ENCODE measurements around the gene DTWD1. TPM values are rescaled to one million over a fixed set of nuclear protein-coding genes. Genes with fewer than 3 reads are reported as not detected.
"Not testable (repeated sequence)": the region's sequence is repeated elsewhere in the genome, so short reads cannot be mapped to it uniquely, and the experiment has no call there.

DTWD1 gene
- total RNA-seq, 1 donor from 2014 or later: 17.5 TPM

DNA sequence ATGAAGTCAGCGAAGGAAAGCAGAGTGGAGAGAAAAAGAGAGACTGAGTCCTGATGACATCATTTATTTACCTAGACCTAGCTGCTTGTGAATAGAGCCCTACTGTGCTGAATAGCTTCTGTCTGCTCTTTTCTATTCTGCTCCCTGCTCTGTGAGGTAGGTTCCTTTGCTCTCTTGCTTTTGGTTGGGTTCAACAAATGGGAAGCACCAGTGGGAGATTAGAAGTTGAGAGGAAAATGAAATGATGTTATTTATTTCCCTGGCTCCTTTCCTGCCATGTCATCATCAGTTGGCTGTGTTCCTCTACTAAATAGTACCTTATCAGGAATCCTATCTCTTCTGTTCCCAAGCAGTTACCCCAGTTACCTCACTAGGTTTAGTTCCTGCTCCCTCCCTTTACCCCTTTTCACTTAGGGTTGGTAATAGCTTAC lies 23.5 kb downstream of the DTWD1 start:
- intact Hi-C loops (cut with micrococcal nuclease): no loop called here

DNA sequence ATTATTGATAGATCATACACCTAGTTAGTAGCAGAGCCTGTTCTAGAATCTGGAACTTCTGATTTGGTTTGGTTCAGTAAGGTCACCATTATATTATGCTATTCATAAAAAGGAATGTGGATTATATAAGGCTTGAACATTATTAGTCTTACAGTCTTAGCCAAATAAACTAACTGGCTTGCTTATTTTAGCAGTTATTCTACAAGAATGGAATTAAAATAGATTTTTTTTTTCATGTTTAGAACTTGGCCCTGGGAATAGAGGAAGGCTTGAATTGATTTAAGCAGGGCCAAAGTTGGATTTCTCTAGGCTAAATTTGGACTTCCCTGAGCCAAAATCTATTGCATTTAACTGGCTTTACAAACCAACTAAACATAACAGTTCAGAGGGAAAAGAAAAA lies 24.4 kb downstream of the DTWD1 start:
- intact Hi-C loops (cut with micrococcal nuclease): no loop called here

DNA sequence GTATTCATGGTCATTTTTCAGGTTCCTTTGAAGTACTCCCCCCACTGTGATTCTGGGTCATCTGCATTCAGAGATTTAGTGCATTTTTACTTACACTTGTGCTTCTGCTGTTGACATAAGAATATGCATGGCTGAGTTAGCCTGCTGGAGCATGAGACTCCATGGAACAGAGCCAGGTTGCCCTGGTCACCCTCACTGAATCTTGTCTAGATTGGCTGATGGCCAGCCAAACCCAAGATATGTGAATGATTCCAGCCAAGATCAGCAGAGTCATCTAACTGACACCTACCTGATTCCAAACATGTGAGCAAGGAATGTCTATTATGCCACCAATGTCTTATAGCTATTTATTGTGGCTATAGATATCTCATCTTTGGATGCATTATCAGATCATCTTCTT lies 25.1 kb downstream of the DTWD1 start:
- intact Hi-C loops (cut with micrococcal nuclease): no loop called here

DNA sequence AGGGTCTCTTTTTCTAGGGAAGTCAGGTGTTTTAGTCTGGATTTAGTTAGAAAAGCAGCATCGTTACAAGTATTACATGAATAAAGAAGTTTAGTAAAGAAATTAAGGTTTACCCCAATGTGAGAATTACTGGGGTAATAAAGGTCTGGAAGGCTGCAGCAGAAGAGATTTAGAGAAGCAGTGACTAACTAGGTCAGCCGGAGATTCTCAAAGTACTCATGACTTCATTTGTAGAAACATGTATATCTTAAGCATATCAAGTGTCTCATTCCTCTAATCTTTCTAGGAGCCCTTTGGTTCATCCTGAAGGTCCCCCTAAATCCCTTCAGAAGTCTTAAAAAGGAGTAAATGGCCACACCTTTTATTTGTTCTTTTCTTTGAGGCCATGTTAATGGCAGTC lies 26.0 kb downstream of the DTWD1 start:
- intact Hi-C loops (cut with micrococcal nuclease): no loop called here

DNA sequence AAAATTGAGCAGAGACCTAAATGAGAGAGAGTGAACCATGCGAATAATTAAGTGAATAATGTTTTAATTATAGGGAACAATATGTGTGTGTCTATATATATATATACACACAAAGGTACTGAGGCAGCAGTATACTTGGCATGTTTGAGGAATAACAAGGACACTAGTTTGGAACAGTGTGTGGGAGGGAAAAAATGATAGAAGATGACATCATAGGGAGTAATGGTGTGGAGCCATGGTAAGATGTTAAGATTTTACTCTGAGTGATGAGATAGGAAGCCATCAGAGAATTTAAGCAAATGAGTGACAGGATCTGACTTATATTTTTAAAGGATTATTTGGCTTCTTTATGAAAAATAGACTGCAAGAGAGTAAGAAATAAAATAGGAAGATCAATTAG lies 29.1 kb downstream of the DTWD1 start:
- intact Hi-C loops (cut with micrococcal nuclease): no loop called here

DNA sequence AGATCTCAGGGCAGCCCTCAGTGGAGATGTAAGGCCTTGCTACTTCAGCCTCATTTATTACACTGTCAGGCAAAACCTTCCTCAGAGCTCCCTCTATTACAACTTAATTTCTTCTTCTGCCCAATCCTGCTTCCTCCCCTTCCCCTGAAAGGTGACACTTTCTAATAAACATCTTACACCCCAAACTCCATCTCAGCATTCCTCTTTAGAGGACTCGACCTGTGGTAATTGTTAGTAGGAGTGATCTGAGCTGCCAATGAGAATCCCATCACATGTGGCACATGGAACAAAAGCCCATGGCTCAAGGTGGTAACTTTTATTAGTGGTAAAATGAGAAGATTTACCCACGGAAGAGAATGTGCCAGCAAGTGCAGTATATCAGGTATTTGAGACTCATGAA lies 29.8 kb downstream of the DTWD1 start:
- intact Hi-C loops (cut with micrococcal nuclease): no loop called here

DNA sequence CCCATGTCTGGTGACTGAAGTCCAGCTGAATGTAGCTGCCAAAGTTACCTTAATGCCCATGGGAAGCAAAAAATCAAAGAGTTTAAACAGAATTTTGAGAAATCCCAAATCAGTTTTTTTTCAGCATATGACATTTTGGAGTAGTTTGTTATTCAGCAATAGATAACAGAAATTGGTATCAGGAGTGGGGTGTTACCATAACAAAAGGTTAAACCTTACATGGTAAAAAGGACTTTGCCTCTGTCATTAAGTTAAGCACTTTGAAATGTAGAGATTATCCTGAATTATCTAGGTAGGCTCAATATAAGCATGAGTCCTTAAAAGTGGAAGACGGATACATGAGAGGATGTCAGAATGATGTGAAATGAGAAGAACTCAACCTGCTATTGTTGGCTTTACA lies 32.1 kb downstream of the DTWD1 start:
- intact Hi-C loops (cut with micrococcal nuclease): no loop called here

DNA sequence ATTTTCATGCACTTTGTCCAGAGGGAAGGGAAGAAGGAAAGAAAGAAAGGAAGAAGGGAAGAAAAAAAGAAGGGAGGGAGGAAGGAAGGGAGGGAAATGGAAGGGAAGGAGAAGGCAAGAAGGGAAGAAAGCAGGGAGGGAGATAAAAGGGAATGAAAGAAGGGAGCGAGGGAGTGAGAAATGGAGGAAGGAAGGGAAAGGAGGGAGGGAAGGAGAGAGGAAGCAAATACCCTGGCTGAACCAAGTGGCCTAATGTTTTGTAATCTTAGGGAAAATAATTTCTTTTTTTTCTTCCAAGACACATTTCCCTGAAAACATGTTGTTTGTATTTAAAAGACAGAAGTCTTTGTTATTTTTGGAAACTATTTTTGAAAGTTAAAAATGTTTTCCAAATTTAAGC lies 35.9 kb downstream of the DTWD1 start:
- intact Hi-C loops (cut with micrococcal nuclease): no loop called here

DNA sequence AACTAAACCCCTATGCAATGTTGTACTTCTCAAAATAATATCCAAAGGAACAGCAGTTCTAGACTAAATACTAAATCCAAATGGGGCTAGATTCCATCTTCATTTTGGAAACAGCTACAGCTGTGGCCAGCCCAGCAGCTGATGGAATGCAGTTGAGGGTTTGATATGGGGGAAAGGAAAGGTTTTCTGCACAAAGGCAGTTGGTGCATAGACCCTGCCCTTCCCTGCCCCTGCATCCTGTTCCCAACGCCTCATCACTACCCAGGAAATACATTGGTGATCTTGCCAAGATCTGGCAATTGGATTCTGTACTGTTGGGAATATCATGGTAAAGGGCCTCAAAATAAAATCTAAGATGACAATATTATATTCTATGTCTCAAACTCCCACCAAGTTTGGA lies 43.9 kb downstream of the DTWD1 start:
- intact Hi-C loops (cut with micrococcal nuclease): no loop called here

DNA sequence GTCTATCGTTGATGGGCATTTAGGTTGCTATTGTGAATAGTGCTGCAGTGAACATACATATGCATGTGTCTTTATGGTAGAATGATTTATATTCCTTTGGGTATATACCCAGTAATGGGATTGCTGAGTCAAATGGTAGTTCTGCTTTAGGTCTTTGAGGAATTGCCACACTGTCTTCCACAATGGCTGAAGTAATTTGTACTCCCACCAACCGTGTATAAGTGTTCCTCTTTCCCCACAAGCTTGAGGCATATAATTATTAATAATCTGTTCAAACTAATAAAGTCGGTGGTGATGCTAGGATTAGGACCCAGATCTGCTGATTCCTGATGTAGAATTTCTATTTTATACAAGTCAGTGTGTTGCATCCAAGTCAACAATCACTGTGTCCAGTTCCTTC lies 45.6 kb downstream of the DTWD1 start:
- intact Hi-C loops (cut with micrococcal nuclease): not testable (repeated sequence)

DNA sequence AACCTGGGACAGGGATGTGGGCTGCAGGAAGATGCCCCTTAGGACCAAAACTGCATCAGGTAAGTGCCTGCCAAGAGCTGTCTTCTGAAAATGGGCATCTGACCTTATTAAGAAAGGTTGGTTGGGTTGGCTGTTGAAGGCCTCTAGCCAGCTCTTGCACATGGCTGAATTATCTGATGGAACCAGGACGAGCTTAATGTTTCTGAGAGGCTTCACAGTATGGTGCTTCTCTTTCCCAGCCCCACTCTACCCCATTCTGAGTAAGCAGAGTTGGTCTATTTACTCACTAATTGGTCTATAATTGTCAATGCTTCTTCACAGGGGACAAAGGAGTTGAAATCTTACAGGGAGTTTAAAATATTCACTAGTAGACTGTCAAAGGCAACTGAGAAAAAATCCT lies 48.4 kb downstream of the DTWD1 start:
- intact Hi-C loops (cut with micrococcal nuclease): no loop called here

DNA sequence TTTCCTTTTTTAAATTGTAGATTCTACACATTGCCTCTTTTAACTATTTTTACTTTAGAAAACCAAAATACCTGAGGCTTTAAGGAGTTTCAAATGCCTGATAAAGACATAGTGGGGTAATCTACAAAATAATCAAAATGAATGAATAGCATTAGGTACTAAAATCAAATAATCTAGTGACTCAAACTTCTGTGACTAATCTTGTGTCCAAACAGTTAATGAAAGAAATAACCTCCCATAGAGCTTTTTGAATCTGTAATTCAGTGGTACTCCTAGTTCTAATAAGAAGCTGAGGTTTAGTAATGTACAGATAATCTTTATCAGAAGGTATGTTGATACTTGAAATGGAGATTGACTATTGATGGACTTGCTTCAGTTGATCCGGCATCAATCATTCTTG lies 53.0 kb downstream of the DTWD1 start:
- intact Hi-C loops (cut with micrococcal nuclease): no loop called here

DNA sequence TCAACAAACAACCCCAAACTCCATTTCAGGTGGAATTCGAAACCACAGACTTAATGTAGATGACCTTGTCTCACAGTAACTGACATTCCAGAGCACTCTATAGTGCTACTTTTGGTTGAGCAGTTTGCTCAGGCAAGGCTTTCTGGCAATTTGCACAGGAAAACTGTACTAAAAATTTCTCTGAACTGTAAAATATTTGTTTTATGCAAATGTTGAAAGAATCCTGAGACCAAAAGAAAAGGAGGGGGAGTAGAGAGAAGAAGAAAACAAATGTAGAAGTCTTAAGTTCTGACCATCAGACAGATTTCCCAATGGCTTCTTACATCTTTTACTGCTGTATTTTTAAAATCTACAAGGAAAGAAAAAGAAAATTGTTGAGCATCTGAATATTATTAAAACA lies 53.5 kb downstream of the DTWD1 start:
- intact Hi-C loops (cut with micrococcal nuclease): no loop called here

DNA sequence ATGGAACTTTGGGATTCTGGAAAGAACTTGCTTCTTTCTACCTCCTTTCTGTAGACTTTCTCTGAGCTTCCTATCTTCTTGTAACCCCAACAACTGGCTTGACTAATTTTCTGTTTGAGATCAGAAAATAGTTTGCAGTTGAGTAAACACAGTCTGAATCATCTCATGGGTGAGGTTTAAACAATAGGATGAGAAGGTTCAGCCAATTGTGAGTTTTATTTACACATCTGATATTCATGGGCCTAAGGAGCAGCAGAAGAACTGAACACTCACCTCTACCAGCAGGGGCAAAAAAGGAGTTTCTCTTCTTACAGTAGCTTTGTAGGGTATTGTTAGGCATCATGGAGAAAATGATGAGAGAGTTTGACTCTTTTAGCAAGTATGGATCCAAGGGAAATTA lies 54.2 kb downstream of the DTWD1 start:
- intact Hi-C loops (cut with micrococcal nuclease): no loop called here

DNA sequence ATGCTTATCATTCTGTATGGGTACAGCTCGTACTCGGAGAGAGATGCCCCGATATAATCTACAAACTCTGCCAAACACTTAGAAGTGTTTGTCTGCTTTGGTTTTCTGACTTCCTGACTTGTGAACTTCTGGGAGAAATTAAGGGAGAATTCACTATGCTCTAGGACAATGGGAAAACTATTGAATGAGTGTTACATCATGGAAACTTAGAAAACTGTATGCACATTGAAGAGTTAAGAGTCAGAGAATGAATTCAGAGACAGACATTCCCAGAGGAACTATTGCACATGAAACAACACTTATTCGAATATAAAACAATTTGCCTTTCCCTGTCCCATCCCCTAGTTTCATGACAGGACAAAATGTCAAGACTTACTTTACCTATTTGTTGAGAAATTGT lies 57.8 kb downstream of the DTWD1 start:
- intact Hi-C loops (cut with micrococcal nuclease): no loop called here

DNA sequence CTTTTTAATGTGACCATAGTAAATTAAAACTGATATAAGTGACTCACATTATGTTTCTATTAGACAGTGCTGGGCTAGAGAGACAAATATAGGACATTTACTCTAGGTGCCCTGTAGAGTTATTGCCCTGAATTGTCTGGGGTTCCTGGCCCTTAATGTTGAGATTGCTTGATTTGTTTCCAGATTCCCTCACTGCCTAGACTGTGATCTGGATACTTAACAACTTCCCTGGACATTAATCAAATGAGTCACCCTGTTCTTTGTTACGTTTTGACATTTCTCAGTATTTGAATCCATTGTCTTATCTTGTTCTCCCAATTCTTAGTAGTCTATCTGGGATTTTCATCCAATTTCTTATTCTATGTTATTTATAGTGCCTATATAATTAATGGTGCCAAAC lies 65.8 kb downstream of the DTWD1 start:
- intact Hi-C loops (cut with micrococcal nuclease): no loop called here

DNA sequence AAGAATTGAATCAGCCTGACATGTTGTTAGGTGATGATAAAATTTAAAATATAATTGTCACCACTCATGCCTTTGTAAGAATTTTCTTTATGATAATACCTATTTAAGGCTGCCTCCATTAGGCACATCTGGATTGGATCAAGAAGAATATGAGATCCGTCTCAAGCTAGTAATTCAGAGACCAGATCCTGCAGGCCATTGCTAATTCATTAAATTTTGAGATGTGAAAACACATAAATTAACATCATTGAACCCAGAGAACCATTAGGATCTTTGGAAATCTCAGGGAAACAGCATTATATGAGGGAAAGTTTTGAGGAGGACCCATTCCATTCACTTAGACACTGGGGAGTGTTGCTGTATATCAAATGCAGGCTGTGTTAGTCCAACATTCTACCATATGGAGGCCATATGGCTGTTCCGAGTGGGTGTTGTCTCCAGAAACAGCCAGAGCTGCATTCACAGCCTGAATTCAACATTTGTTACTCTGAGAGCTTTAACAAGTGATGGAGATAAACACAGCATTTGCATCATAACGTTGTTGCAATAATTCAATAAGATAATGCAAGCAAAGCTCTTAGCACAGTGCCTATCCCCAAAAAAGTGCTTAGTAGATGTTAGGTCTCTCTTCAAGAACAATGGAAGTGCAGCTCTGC lies 67.4 kb downstream of the DTWD1 start:
- intact Hi-C loops (cut with micrococcal nuclease): no loop called here

DNA sequence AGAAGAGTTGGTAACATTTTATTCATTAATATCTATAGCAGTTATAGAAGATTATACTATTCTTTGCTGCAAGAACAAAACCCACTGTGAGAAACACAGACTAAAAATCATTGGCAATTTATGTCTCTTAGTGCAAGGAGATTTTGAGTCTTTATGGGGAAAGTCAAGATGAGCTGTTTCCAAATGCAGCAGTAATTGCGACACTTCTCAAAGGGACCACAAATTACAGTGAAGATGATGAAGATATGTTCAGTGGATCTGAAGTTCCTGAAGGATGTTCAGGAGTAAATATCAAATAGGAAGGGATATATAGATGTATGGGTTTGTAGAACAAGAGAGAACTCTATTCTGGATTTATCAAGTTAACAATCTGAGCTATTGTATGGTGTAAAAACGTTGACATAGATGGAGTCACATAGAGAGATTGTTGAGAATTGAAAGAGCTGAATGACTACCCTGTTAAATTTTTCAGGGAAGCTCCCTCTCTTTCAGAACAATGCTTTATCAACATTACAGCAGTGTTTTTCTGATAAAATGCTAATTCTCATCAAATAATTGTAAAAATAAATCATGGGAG lies 71.8 kb downstream of the DTWD1 start:
- intact Hi-C loops (cut with micrococcal nuclease): no loop called here

DNA sequence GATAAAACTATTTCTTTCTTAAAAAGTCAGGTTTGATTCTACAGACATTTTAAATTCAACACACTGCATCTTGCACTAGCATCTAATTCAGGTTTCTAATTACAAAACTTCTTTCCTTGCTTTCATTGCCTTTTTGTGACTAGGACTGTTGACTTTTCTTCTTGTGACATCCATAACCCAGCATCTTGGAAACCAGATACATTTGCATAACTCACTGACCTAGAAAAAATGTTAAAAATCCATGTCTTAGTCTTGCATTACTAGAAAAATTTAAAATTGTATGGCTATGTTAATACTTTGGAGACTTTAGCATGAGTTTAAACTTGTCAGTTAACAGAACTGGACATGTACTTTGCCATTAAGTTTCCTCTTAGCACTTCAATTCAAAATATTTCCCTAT lies 72.7 kb downstream of the DTWD1 start:
- intact Hi-C loops (cut with micrococcal nuclease): no loop called here

DNA sequence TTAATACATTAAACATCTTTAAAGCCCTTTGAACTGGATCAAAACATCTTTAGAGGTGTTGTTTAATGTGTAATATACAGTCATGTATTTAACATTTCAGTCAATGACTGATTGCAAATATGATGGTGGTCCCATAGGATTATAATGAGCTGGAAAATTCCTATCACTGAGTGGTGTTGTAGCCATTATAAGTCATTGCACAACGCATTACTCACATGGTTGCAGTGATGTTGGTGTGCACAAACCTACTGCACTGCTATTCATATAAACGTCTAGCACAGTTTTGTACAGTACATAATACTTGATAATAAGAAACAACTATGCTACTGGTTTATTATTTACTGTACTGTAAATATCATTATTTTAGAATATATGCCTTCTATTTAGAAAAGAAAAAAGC lies 75.6 kb downstream of the DTWD1 start:
- intact Hi-C loops (cut with micrococcal nuclease): no loop called here

DNA sequence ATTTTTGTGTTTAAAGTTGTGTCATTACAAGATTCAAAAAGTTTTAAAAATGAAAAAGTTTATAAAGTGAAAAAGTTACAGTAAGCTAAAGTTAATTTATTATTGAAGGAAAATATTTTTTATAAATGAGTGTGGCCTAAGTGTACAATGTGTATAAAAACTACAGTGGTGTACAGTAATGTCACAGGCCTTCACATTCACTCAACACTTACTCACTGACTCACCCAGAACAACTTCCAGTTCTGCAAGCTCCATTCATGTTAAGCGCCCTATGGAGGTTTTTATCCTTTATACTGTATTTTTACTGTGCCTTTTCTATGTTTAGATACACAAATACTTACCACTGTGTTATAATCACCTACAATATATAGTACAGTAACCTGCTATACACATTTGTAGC lies 76.3 kb downstream of the DTWD1 start:
- intact Hi-C loops (cut with micrococcal nuclease): no loop called here

DNA sequence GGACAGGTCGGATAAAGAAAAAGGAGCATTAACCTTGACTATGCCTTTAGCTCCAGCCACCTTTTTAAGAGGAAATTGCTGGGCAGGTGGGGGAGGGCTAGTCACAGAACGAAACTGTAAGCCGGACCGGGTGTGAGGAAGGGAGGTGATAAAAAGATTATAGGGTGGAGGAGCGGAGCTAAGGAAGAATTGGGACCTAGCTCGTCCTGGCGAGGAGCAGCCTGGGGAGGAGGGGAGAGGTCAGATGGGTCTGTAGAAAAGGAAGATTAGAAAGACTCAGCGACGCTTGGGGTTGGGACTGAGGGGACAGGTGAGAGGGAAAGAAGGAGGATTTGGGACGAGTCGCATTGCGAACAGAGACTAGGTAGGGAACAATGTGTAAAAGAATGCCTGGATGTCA lies 82.1 kb downstream of the DTWD1 start:
- intact Hi-C loops (cut with micrococcal nuclease): not testable (repeated sequence)

Data from T-helper 2 cell treated with Interferon-gamma antibody and Interleukin-4, amounts not matched to agents 100 ng/mL and 5 ng/mL, for 36 hours (primary cell).